ENCODE measurements around the gene ZBTB12.

DNA sequence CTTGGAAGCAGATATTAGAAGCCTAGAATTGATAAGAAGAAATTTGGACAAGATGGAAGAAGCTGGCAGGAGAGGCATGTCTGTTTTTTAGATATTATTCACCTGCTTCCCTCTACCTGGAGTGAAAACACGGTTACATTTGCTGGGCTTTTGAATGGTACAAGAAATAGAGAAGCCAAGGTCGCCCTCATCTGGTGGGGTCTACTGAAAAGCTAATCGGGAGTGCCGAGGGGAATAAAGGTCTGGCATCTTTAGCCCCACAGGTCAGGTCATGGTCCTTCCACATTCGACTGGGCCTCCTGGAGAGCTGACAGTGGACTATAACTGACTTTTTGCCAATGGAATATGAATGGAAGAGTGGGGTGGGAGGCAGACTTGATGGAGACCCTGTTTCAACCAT, 21.1 kb upstream of the ZBTB12 start:
- no peak for TF ChIP-seq GATA2 (IDR thresholded peaks at IDR 0.05; ENCODE audit: low read depth, low read length)
- no peak for TF ChIP-seq GATA3 (IDR thresholded peaks at IDR 0.05; ENCODE audit: low read depth, low read length)
